GM18508 (cell line): ENCODE measurements around the gene USP51.
"Not testable (repeated sequence)": the region's sequence is repeated elsewhere in the genome, so short reads cannot be mapped to it uniquely, and the experiment has no call there.

Source experiments
- ATAC-seq: cut with Tn5 transposase; IDR thresholded peaks from one replicate; pipeline ENCODE4 v1.9.1; 2021; ENCODE audit warnings: moderate number of reproducible peaks; ENCODE audit not compliant: insufficient read depth, unreplicated experiment

Gene USP51

DNA sequence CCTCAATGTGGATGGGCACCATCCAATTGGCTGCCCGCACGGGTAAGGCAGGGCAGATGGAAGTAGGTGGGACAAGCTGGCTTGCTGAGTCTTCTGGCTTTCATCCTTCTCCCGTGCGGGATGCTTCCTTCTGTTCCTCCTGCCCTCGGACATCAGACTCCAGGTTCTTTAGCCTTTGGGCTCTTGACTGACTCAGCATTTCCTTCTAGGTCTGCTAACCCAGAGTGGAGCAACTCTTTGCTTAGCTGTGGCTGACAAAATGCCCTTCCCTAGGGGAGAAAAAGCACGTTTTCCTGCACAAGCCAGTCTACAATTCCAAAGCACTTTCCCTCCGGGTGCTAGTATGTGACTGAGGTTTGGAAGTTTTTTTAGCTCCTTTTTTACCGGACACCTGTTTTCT is 9.7 kb downstream of the USP51 start:
- not testable (repeated sequence) for ATAC-seq

GRCh38 chrX:55465791-55466190 is 23.9 kb downstream of the USP51 start:
- not testable (repeated sequence) for ATAC-seq

DNA sequence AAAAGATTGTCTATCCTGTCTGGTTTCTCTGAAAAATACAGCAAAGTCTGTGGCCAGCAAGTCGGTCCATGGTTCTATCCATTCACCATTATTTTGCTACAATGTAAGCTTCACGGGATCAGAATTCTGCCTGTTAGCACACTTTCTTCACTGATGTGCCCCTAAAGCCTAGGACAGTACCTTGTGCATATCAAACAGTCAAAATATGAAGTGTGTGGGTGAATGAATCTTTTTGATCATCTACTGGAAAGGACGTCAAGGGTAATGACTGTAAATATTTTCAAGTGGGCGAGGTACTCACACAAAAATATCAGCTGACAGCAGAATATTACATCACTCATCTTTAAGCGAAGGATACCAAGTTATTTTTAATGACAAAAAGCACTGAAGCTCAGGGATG is 24.5 kb downstream of the USP51 start:
- ATAC-seq, result not testable (repeated sequence)

GRCh38 chrX:55464050-55464449 is 25.6 kb downstream of the USP51 start:
- ATAC-seq, result not testable (repeated sequence)

DNA sequence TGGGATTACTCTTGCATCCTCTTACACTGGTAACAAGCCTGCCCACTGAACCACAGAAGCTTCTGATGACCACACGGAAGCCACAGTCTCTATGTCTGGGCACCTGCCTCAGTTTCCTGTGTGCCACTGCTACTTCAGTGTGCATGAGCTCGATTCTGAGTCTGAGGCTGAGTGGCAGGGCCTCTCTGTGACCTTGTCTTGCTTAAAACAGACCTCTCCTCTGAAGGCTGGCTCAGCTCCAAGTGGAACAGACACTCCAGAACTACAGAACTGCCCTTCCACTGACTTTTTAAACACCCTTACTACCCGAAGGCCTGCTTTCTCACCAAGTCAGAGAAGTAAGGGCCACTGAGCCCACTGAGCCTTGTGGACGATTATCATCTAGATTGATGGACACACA is 29.7 kb downstream of the USP51 start:
- ATAC-seq, result not testable (repeated sequence)

DNA sequence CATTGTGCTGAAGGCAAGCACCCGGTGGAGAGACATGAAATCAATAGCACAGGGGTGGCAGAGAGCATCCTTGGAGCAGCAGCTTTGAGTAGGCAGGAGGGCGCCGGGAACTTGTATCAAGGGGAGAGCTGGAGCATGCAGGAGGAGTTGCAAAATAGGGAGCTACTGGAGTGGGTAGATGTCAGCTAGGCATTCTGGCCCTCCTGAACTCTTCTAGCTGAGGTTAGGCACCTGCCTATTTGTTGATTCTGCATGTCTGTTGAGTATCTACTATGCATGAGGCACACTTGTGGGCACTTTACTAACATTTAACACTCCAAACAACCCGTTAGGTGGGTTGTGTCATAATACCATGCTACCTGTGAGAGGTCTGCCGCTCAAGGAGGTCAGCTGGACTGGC is 30.2 kb downstream of the USP51 start:
- not testable (repeated sequence) for ATAC-seq

- not testable (repeated sequence) for ATAC-seq
Measured at GRCh38 chrX:55455708-55456107, 33.9 kb downstream of the USP51 start.

GRCh38 chrX:55452833-55453124 is 36.9 kb downstream of the USP51 start:
- peak; percentile 7 for ATAC-seq

GRCh38 chrX:55451990-55452832 is 37.4 kb downstream of the USP51 start, which contains the start of gene MAGEH1:
TSS of gene MAGEH1 (plus strand) at chrX:55452127. CDS start at chrX:55452375, 248 bp downstream.
- peak; percentile 94 for ATAC-seq

GRCh38 chrX:55451626-55451989 is 38.0 kb downstream of the USP51 start:
- peak; percentile 11 for ATAC-seq

DNA sequence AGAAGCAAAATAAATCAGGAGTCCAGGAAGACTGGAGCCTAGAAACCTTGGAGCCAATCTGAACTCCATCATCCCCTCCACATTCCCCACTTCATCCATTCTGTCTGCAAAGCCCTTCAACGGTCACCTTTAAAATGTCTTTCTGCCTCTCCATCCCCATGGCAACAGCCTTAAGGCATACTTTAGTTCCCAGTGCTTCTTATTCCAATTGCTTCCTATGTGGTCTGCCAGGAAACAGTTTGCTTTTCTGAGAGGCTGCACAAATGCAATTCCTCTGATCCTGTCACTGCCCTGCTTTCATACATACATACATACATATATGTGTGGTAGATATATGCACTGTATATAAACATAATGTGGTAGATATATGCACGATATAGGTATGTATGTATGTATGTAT is 38.5 kb downstream of the USP51 start:
- no peak for ATAC-seq

DNA sequence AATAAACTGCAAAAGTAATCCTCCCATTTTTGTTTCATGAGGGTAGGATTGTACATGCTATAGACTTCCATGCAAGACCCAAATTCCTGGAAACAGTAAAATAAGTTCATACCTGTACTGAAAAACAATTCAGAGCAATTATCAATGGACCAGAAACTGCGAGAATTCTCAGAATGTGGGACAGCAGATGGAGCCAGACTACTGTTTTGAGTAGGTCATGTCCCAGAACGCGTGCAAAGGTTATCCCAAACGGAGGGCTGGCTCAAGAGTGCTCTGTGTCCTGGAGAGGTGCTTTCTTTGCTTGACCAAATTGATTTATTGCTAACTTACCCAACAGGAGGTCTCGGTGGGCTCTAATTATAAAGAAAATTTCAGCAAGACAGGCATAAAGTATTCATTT is 39.4 kb downstream of the USP51 start:
- ATAC-seq, result no peak

GRCh38 chrX:55443468-55443867 is 46.2 kb downstream of the USP51 start:
- not testable (repeated sequence) for ATAC-seq
